Activated naive CD4-positive, alpha-beta T cell (primary cell): ENCODE results near the gene SHISA3.
"Not testable (repeated sequence)": the region's sequence is repeated elsewhere in the genome, so short reads cannot be mapped to it uniquely, and the experiment has no call there.

Experiments
- DNase-seq, 4 experiments: peaks; one replicate each; lab custom pipeline; 2025; lab: John Stamatoyannopoulos, UW

SHISA3 gene

DNA sequence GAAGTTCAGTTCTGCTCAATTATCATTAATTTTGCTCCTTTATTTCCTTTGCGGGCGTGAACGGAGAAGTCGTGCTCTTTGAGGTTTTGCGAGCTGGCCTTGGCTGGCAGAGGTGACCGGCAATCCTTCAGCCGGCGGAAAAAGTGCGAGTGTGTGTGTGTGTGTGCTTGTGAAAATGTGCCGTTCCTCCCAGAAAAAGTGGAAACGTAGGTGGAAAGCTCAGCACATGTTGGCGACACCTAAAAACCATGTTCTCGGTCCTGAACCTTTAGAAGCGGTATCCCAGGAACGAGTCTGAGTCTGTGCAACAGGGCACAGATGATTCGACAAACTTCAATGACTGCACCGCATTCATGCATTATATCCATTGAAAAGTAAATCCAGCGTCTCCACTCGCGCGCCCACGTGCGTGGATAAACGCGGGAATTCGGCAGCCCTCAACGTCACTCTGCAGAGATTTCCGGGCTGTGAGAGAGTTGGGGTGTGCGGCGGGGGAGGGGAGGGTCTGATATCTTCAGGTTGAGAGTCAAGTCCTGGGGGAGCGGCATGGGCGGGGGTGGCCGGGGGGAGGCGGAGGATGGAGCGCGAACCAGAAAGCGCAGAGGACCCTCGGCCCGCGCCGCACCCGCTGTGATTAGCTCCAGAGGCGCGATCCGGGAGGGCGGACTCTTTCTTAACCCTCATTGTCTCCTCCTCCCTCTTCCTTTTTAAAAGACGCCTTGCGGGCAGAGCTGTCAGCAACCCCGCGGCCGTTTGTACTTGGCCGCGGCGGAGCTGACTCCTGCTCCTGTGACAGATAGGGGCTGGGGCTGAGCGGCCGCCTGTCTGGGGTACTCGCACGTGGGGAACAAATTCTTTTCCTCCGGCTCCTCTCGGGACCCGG is at the start of gene SHISA3:
Gene SHISA3 (plus strand): TSS at position 737 of the 883 bp plus-strand sequence. CDS start 569 bp downstream, outside the sequence.
- DNase-seq: no peak

DNA sequence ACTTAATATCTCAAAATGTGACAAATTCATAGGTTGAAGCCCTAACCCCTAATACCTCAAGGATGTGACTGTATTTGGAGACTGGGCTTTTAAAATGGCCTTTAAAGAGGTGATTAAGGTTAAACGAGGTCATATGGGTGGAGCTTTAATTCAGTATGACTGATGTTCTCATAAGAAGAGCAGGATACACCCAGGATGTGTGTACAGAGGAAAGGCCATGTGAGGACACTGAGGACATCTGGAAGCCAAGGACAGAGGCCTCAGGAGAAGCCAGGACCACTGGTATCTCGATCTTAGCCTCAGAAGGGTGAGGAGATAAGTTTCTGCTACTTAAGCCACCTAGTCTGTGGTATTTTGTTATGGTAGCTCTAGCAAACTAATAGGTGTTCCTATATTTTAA is 49.0 kb upstream of the SHISA3 start:
- no peak for DNase-seq

DNA sequence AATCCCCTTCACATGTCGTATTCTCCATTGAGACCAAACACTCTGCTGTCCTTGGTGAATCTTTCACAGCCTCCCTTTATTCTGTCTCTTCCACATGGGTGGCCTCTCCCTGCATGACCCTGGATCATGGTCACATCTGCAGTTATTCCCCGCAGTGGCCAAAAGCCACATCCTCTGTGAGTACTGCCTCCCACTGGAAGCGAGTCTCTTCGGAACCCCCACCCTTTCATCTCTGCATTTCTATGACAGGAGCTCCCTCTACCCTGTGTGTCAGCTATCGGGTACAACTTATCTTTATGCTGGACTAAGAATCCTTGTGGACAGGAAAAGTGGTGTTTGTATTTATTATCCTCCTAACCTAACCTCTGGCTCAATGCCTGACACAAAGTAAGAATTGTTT is 48.6 kb upstream of the SHISA3 start:
- DNase-seq: no peak

DNA sequence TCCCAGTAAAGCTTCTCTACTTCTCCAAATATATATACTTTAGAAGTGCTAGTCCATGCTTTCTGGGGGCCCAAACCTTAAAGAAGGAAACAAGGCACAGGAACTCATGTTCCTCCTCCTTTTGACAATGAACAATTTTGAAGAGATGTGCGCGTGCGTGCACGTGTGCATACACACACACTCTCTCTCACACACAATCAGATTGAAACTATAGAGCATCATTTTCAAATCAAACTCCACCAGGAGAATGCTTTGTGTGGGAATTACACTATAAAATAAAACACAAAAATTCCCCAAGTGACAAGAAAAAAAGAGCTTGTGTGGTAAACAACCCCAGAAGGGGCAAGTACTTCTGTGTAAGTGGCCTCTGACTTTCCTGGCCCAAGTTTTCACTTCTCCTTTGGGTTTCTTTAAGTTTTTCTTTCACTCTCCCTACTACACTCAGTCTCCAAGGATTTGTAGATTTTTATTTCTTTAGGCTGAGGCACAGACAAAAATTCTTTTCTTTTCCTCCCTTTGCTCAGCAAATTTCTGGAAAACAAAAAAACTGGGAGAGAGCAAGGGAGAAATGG is 46.6 kb upstream of the SHISA3 start:
- DNase-seq: no peak

DNA sequence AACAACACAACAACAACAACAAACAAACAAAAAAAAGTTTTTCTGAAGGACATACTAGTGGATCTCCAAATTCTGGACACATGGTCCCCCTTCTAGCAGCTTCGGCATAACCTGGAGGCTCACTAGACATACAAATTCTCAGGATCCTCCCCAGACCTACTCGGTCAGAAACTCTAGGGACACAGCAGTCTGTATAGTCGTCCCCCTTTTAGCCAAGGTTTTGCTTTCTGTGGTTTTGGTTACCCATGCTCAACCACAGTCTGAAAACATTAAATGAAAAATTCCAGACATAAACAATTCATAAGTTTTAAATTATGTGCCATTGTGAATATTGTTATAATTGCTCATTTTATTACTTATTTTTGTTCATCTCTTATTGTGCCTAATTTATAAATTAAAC is 45.2 kb upstream of the SHISA3 start:
- DNase-seq: no peak

DNA sequence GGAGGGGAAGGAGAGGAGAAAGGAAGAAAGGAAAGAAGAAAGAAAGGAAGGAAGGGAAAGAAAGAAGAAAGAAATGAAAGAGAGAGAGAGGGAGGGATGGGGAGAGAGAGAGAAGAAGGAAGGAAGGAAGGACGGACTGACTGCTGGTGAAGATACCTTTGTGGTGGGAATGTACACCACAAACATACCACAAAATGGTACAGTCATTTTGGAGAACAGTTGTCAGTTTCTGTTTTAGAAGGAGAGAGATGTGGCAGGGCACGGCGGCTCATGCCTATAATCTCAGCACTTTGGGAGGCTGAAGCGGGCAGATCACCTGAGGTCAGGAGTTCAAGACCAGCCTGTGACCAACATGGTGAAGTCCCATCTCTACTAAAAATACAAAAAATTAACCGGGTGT is 40.0 kb upstream of the SHISA3 start:
- DNase-seq: no peak

DNA sequence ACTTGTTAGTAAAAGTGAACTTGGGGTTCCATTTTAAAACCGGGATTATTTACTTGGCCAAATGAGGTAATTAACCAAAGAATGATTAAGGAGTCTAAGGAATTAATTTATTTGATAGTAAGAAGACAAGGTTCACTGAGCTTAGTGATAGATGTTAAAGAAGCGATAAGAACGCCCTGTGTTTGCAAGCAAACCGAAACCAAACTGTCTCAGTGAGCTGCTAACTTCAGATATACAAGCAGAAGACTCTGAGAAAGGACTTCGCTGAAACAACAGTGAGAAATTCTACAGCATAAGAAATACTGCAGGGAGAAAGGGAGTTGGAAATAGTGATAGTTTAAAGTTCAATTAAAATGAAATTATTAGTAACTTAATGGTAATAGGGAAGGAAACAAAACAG is 37.6 kb upstream of the SHISA3 start:
- DNase-seq: no peak

DNA sequence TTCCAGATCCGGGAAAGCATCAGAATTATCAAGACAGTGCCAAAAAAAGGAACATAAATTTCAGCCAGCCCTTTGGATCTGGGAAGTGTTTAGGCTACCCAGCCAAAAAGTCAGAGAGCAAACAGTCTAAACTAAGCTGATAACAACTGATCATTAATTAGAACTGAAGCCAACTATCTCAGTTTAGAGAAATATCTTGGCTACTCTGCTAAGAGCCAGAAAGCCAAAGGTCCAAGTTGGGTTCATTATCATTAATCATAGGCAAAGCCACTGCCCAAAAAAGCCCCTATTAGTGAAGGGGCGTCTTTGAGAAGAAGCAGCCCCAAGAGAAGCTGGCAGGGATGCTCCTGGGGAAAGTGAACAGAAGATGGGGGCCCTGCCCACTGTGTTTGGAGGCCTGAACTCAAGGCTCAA is 37.0 kb upstream of the SHISA3 start:
- no peak for DNase-seq

DNA sequence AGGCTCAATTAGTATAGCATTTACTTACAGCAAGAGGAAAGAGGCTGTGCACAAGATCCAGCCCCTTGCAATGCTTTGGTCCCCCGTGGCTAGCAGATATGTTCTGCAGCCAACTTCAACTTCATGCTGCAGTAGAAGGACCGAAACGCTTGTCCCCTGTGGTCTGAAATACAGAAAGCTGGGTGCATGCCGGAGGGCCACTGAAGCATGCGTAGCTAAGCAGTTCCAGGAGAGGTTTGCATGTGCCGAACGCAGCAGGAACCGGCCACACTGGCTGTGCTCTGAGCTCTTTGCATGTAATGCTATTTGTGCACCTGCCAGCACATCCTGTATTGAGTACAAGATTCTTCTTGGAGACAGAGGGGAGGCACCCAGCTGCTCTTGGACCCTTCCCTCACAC is 35.8 kb upstream of the SHISA3 start:
- no peak for DNase-seq

DNA sequence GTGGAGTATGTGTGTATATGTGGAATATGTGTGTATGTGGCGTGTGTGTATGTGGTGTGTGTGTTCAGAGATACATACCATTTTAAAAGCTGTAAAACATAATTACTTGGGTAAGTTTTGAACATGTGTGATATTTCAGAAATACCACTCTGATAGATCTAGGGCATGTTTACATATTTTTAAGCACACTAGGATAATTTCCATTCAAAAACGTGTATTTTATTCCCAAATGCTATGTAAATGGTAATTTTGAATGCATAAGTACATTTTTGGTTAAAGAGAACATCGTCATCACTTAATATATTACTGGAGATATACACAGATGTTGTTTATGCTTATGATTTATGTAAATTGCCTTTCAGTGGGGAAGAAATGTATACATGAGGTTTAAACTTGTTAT is 34.7 kb upstream of the SHISA3 start:
- DNase-seq: no peak

DNA sequence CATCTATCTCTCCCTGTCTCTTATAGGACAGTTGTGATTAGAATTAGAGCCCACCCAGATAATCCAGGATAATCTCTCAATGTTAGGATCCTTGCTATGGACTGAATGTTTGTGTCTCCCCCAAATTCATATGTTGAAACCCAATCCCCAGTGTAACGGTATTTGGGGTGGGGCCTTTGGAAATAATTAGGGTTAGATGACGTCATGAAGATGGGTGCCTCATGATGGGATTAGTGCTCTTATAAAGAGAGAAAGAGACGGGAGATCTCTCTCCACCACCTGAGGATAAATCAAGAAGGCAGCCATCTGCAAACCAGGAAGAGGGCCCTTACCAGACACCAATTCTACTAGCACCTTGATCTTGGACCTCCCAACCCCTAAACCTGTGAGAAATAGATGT is 33.7 kb upstream of the SHISA3 start:
- no peak for DNase-seq

DNA sequence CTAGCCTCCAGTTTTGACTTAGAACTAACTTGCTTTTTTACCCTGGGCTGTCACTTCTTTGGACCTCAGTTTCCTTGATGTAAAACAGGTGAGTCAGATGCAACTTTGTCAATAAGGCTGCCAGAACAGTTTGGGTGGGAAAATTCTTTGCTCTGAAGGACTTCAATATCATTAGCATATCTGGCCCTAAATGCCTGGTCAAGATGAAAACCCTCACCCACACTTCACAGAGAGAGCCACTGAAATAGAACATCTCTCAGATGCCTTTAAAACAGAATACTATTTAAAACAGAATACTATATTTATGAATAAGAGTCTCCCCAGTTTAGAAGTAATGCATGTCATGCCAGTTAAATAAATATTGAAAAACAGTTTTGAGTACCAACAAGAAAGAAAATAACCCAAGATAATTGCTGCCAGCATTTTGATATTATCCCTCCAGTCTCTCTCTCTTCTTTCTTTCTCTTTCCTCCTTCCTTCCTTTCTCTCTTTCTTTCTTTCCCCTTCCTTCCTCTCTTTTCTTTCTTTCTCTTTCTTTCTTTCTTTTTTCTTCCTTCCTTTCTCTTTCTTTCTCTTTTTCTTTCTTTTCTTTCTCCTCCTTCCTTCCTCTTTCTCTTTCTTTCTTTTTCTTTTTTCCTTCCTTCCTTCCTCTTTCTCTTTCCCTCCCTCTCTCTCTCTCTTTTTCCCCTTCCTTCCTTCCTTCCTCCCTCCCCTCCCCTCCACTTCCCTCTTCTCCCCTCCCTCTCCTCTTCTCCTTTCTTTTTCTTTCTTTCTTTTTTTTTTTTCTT is 32.8 kb upstream of the SHISA3 start:
- DNase-seq: no peak

DNA sequence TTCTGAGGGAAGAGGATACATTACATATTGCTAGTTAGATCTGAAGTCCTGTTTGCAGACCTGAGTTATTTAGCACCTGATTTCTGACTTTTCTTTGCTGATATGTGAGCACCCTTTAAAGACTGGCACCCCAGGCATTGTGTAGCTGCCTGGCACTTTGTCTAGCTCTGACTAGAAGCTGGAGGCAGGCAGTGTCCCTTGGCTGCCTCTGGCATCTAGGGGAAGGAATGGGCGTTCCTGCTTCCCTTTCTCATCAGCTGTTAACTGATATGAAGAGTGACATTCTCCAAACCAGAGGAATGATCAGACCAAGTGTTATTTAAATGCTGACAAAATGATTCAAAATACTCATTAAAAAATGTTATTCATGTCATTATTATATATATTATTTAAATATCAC is 30.3 kb upstream of the SHISA3 start:
- DNase-seq: no peak

DNA sequence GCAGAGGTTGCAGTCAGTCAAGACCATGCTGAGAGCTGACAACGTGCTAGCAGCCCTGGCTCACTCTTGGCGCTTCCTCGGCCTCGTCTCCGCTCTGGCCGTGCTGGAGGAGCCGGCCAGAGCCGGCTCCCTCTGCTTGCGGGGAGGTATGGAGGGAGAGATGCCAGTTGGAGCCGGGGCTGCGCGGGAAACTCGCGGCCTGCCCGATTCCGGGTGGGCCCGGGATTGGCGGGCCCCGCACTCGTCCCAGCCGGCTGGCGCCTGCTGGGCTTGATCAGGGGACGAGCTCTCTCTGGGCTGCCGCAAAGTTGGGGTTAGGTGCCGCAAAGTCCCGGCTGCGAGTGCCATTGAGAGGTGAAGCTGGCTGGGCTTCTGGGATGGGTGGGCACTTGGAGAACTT is 27.8 kb upstream of the SHISA3 start:
- no peak for DNase-seq

DNA sequence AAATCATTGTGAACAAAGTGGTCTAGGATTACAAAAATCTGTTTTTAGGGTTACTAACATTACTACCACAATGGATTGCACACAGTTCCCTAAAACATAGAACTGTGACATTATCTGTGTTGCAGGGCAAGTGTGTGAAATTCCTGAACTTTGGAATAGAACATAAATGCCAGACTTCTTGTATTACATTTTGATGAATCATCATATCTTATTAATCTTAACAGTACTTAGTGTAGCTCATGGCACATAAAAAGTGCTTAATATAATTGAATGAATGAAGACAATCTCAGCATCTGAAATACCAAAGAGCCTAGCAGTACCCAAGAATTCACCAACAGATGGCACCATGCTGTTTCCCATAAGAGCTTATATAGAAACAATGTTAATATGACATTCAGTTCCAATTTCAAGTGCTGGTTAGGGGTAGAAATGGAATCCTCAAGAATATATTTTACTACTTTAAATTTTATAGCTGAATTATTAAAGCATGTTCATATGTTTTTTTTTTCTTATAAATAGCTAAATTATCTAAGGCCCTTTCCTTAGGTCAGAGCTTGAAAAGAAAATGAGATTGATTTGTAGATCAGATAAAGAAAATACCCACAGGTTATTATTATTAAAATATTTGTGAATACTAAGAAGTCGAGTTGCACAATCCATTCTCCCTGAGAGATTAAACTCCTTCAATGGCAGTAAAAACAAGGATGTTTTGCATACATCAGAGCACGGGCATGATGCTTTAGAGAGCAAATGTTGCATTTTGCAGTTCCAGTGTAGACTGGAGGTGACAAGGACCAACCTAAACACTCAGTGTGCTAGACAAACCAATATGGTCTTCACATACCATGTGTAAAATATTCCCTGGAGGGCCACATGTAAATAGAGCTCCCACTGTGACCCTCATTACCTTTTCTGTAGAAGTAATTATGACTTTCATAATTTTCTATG is 25.7 kb upstream of the SHISA3 start:
- no peak for DNase-seq

DNA sequence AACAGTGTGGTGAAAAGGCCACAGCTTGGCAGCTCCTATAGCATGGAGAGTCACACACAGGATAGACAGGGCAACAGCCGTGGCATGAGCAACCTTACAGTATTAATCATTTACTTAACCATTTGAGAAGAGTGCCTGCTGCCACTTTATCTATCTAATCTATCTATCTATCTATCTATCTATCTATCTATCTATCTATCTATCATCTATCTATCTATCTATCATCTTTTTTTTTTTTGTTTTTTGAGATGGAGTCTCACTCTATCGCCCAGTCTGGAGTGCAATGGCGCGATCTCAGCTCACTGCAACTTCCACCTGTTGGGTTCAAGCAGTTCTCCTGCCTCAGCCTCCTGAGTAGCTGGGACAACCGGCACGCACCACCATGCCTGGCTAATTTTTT is 25.0 kb upstream of the SHISA3 start:
- not testable (repeated sequence) for DNase-seq

DNA sequence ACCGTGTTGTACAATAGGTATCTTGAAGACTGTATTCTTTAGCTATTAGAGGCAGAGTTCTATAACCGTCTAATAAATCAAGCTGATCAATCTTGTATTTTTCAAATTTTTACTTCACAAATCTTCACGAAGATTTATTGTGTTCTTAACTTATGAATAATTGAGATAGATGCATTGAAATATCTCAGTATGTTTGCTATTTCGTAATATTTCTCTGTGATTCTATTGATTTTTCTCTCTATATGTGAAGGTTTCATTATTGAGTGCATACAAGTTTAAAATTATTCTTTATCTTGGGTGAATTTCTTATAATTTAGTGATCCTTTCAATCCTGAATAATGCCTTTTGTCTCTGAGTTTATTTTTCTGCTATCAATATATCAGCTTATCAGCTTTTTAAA is 19.8 kb upstream of the SHISA3 start:
- no peak for DNase-seq

DNA sequence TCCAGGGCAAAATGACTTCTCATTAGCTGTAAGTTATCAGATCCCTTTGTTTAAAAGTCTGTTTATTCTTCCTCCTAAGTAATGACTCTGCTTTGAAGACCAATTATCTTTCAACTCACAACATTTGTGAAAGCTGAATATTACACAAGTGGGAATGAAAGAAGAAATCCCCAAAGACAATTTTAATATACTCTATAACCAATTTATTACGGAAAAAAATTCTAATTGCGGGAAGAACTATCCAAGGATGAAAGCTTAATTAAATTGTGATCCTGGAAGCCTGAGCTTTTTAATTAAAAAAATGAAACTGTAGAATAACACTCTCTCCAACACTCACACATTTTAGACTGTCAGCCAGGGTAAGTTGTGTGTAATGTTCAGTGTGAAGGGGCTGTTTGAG is 15.6 kb upstream of the SHISA3 start:
- no peak for DNase-seq

DNA sequence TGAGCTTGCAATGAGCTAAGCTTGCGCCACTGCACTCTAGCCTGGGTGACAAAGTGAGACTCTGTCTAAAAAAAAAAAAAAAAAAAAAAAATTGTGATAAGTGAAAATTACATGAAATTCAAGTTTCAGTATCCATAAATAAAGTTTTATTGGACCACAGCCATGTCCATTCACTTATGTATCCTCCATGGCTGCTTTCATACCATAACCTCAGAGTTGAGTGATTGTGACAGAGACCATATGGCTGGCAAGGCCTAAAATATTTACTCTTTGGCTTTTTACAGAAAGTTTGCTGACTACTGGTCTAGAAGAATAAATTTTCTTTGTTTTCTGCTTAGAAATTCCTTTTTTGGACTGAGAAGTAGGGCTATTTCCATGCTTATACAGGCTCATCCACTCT is 11.8 kb upstream of the SHISA3 start:
- DNase-seq: no peak

DNA sequence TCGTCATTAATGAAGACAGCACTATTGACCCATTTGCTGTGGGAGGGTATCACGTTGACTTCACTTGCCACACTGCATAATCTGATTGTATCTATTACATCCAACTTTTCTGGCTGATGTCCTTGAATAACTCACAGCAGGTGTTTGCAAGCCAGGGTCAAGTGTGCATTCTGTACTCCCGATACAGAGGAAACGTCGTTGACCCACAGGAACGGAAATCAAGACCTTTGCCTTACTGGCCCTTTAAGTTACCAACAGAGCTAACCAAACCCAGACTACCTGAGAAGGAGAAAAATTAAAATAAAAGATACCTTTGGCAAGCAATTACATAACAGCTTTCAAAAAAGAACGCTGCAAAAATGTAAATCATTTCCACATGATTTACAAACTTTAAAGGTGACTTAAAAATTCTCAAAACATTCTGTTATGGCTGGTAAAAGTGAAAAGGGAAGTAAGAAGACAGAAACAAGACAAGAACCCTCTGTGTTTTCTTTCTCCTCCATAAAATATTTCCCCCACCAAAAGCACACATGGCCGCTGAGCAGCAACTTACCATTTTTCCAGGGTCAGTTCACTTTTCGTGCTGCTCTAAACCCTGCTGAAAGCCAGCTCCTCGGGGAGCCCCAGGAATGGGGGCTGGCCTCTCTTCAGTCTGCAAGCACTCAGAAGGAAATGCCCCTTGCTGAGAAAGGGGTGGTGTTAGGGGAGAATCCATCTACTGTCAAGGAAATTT is 6.5 kb upstream of the SHISA3 start:
- DNase-seq: no peak

DNA sequence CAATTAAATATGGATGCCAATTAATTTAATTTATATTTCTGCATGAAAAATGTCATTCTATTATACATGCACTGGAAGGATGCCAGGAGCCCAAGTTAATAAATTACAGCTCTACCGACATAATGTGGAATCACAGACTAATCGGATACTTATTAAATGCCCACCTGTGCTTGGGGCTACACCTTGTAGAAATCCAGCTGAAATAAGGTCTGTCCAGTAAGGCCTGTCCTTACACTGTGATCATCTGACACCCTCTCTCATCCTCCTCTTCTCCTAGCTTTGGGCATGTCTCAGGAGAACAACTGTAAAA is 6.0 kb upstream of the SHISA3 start:
- DNase-seq: no peak
